ENCODE data around the gene NTNG1.

NTNG1 gene

GRCh38 chr1:107171333-107171732 lies 30.5 kb downstream of the NTNG1 start:
- H3K9ac ChIP-seq = no peak overlapping the region
- H3K27ac ChIP-seq = no peak overlapping the region
- H2AFZ ChIP-seq = no peak overlapping the region
- no peaks in the 10 kb centered on the region for H3K36me3 ChIP-seq (ENCODE audit: control insufficient read depth, insufficient read depth, low read length)
- no peaks in the 10 kb centered on the region for H3K4me1 ChIP-seq
- H3K79me2 ChIP-seq = no peaks in the 10 kb centered on the region
- no peak overlapping the region for H3K4me2 ChIP-seq (ENCODE audit: low read length)
- no peaks in the 10 kb centered on the region for H3K27me3 ChIP-seq (ENCODE audit: control insufficient read depth, insufficient read depth, low read length)
- TF ChIP-seq CTCF (IDR thresholded peaks at IDR 0.05) = no peak
- H3K4me3 ChIP-seq (ENCODE audit: low read depth, low read length) = no peak overlapping the region
- no peaks in the 10 kb centered on the region for H3K9me3 ChIP-seq (ENCODE audit: control insufficient read depth, low read length)

DNA sequence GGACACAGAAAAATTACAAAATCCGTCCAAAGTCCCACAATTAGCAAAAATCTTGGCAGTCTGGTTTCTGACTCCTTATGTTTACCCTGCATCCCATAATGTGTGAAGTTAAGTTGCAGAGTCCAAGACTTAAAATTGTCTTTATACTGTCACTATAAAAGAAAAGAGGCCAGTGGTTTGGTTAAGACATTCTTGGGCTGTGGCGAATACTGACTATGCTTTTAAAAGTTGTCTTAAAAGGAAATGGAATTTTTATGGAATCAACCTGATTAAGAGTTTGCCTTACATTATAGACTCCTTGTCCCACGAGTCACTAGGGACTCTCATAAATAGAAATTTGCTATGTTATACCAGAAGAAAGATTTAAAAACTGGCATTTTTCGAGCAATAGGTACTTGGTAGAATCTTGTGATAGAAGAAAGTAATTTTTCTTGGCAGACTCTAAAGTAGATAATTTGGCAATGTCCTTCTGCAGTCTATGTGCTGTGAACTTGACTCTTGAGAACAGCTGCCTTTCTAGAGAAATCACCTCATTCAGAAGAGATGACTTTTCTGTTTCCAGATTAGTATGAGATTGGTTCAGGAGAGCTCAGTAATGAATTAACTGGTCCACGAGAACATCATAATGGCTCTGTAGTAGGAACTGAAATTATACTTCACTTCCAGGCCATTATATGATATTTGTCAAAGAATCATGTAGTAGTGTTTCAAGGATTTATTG lies 31.8 kb downstream of the NTNG1 start:
- H3K36me3 ChIP-seq (ENCODE audit: control insufficient read depth, insufficient read depth, low read length) = no peaks in the 10 kb centered on the region
- no peak overlapping the region for H3K4me2 ChIP-seq (ENCODE audit: low read length)
- H3K9me3 ChIP-seq (ENCODE audit: control insufficient read depth, low read length) = no peaks in the 10 kb centered on the region
- no peak overlapping the region for H2AFZ ChIP-seq
- no peak overlapping the region for H3K9ac ChIP-seq
- TF ChIP-seq CTCF (IDR thresholded peaks at IDR 0.05) = no peak
- H3K4me3 ChIP-seq (ENCODE audit: low read depth, low read length) = no peak overlapping the region
- no peaks in the 10 kb centered on the region for H3K79me2 ChIP-seq
- no peak overlapping the region for H3K27ac ChIP-seq
- no peaks in the 10 kb centered on the region for H3K27me3 ChIP-seq (ENCODE audit: control insufficient read depth, insufficient read depth, low read length)
- no peaks in the 10 kb centered on the region for H3K4me1 ChIP-seq

DNA sequence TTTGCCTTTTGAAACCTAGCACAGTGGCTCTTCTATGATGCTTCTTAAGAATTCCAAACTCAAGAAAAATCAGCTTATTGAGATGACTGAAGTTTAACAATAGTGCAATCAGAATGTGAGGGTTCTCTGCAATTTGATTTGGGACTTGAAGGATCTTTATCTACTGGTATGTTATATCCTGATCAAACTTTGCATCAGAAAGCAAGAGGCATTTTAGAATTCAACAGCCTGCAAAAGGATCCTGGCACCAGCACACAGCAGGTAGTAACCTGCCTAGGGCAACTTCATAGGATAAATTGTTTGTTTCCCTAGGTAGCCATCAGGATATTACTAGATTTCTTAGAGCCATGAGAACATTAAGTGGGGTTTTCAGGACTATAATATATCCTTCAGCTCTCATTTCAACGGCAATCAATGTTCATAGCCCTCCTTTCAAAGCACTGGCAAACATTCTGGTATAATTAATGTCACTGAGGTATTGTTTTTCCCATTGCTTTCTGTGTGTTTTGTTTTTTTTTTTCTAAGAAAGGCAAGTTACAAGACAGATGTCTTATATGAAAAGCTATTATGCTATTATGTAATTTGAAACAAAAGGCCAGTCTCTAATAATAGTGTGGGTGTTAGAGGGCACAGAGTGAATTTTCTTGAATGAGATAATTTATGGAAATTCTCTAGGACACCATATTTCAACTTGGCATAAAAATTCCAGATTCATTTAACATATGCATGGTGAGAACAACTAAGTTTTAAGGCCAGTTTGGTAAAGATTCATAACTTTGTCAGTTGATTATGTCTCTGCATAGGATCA lies 34.5 kb downstream of the NTNG1 start:
- TF ChIP-seq CTCF (IDR thresholded peaks at IDR 0.05) = no peak
- Histone ChIP-seq H3K4me1 (no peaks in the 10 kb centered on the region), H3K27ac (no peak overlapping the region), H3K27me3 (ENCODE audit: control insufficient read depth, insufficient read depth, low read length) (no peaks in the 10 kb centered on the region), H3K79me2 (no peaks in the 10 kb centered on the region), H3K9me3 (ENCODE audit: control insufficient read depth, low read length) (no peaks in the 10 kb centered on the region), H3K4me3 (ENCODE audit: low read depth, low read length) (no peak overlapping the region), H3K9ac (no peak overlapping the region), H2AFZ (no peak overlapping the region), H3K4me2 (ENCODE audit: low read length) (no peak overlapping the region), H3K36me3 (ENCODE audit: control insufficient read depth, insufficient read depth, low read length) (no peaks in the 10 kb centered on the region)

- no peak overlapping the region for H3K4me2 ChIP-seq (ENCODE audit: low read length)
- H3K9me3 ChIP-seq (ENCODE audit: control insufficient read depth, low read length) = no peaks in the 10 kb centered on the region
- no peak overlapping the region for H2AFZ ChIP-seq
- no peaks in the 10 kb centered on the region for H3K4me1 ChIP-seq
- H3K27me3 ChIP-seq (ENCODE audit: control insufficient read depth, insufficient read depth, low read length) = no peaks in the 10 kb centered on the region
- no peaks in the 10 kb centered on the region for H3K79me2 ChIP-seq
- no peaks in the 10 kb centered on the region for H3K36me3 ChIP-seq (ENCODE audit: control insufficient read depth, insufficient read depth, low read length)
- H3K4me3 ChIP-seq (ENCODE audit: low read depth, low read length) = no peak overlapping the region
- TF ChIP-seq CTCF (IDR thresholded peaks at IDR 0.05) = no peak
- no peak overlapping the region for H3K9ac ChIP-seq
- H3K27ac ChIP-seq = no peak overlapping the region
These were observed 40.6 kb downstream of the NTNG1 start for GRCh38 chr1:107181253-107181969.
